HG03469 (cell line): ENCODE results near the gene COL5A1.
"Not testable (repeated sequence)": the region's sequence is repeated elsewhere in the genome, so short reads cannot be mapped to it uniquely, and the experiment has no call there.

ENCODE experiments used
- ATAC-seq: cut with Tn5 transposase; IDR thresholded peaks from one replicate; pipeline ENCODE4 v1.9.1; 2021; ENCODE audit warnings: mild to moderate bottlenecking, moderate library complexity, moderate number of reproducible peaks; ENCODE audit not compliant: unreplicated experiment

The COL5A1 gene

DNA sequence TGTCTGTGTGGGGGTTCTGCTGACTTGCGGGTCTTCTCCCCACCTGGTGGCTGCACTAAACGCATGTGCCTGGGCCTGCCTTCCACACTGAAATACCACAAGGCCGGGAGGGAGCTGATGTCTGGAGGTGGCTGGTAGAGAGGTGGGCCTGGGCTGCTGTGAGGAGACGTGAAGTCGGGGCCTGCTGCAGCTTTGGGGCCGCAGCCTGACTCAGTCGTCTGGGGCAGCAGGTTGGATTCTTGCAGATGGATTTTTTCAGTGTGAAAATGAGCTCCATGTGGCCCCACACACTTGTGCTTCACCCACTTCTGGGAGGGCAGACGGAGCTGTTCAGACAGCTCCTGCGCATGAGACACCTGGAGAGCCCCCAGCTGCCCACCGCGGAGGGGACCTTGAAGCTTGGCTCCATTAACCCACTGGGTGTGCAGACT is 29.3 kb downstream of the COL5A1 start:
- no peak for ATAC-seq

- ATAC-seq, result no peak
These were observed 29.9 kb downstream of the COL5A1 start for GRCh38 chr9:134671341-134672113.

DNA sequence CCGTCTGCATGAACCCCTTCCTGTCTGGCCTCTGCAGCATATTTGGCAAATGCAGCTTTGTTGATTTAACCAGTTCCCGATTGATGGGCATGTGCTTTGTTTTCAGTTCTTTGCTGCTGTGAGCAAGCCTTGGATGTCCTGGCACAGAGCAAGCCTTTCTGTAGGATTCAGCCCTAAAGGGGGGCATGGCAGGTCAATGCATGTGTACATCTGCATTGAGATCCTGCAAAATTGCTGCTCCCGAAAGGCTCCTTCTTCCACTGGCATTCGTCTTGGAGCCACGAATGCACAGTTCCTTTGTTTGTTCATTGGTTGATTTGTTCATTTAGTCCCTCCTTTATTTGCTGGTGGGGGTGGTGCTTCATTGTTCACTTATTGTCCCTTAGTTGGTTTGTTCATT is 34.8 kb downstream of the COL5A1 start:
- ATAC-seq, result no peak

DNA sequence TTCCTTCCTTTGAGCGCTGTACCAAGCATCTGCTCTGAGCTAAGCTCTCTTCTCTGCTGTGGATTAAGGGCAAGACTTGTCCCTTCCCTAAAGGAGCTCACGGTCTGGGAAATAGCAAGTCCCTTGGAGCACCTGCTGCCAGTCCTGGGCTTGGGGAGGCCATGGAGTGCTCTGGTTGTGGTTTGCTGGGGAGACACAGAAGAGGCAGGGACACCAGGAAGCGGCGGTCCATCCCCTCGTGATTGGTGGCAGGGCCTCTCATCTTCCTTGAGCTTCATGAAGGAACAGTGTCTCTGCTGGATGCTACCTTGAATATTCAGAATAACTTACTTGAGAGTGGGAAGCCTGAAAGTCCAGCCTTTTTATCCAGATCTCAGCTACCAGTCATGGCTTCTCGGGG is 35.3 kb downstream of the COL5A1 start:
- no peak for ATAC-seq

DNA sequence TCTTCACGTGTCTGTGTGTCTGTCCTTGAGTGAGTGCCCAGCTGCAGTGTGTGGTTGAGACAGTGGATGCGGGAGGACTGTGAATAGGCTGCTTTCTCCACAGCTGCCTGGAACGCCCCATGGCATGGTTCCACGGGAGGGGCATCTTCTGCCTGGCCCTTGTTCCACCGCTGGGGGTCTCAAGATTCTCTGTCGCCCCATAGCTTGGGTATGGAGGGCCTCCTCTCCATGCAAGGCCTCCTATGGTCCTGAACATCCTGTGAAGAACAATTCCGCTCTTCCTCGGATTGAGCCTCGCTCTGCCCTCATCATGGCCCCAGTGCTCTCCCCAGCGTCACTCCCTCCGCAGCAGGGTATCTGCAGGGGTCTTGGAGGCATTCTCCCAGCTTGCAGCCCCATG is 36.1 kb downstream of the COL5A1 start:
- no peak for ATAC-seq

DNA sequence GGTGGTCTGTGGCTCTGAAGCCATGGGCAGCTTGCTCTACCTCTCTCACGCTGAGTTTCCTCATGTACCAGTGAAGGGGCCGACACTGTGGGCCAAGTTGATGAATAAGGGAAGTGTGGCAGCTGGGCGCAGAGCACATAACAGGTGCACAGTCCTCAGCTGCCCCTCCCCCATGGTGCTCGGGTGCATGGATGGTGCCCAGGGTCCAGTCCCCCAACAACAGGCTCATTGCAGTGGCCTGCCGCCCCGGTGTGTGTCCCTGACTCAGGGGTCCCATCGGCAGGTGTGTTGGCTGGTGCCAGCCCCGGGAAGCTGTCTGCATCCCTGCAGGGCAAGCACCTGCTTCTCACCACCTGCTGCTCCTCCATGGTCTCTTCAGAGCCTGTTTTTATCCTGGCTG is 36.6 kb downstream of the COL5A1 start:
- no peak for ATAC-seq

- ATAC-seq, result no peak
These were observed 37.3 kb downstream of the COL5A1 start for GRCh38 chr9:134678666-134679443.

DNA sequence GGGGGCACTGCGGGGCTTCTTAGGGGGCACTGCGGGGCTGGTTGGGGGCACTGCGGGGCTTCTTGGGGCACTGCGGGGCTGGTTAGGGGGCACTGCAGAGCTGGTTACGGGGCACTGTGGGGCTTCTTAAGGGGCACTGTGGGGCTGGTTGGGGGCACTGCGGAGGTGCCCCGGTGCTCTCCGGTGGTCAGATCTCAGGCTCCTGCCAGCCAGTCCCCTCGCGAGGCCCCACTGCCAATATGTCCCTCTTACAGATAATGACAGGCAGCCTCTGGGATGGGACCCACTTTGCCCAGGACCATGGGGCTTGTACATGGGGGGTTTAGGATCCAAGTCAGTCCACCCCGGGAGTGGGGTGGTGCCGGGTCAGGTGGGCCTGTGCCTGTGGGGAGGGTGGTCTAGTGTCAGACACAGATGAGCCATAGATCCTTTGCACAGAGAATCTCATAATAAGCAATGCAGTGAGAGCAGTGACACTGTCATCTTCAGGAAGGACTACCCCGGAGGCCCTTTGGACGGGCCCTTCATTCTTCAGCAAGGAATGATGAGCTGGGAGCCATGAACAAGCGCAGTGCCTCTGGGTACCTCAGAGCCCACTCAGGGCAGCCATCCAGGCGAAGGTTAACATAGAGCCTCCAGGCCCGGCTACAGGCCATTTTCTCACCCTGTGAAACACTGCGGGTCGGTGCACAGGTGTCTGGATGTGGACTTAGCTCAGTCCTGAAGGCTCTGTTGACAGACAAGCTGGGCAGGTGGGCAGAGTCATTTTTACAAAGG is 38.2 kb downstream of the COL5A1 start:
- no peak for ATAC-seq

- no peak for ATAC-seq
These were observed 38.9 kb downstream of the COL5A1 start for GRCh38 chr9:134680393-134681060.

- no peak for ATAC-seq
These were observed 39.6 kb downstream of the COL5A1 start for GRCh38 chr9:134681061-134681661.

GRCh38 chr9:134682026-134682425 is 40.4 kb downstream of the COL5A1 start:
- no peak for ATAC-seq

DNA sequence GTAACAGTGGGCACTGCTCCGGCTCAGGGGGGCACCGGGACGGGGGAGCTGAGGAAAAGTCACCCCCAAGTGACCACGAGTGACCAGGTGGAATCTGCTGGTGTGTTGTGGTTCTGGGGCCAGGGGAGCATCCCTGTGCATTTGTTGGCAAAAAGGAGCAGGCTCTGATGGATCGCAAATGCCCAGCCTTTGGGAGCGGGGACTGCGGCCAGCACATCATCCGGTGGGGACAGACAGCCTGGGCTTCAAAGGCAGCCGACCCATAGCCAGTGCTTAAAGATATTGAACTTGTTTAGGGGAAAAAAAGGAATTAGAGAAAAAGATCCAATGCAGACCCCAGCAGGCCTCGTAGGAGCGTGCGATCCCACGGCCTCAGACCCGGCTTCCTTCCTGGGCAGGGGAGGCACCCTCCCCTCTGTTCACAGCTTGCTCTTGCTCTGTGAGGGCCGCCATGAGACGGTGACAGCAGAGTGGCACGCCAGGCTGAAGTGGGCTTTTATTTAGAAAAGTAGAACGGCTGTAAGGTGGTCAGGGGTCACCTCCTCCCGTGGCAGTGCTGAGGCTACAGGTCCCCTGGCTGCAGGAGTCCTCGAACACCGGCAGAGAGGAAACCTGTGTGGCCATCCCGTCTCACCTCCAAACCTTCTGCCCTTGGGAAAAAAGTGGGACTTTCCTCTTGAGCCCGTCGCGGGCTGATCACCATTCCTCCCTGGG is 41.2 kb downstream of the COL5A1 start:
- no peak for ATAC-seq

GRCh38 chr9:134683714-134684374 is 42.2 kb downstream of the COL5A1 start:
- no peak for ATAC-seq

GRCh38 chr9:134684375-134684723 is 42.7 kb downstream of the COL5A1 start:
- no peak for ATAC-seq

DNA sequence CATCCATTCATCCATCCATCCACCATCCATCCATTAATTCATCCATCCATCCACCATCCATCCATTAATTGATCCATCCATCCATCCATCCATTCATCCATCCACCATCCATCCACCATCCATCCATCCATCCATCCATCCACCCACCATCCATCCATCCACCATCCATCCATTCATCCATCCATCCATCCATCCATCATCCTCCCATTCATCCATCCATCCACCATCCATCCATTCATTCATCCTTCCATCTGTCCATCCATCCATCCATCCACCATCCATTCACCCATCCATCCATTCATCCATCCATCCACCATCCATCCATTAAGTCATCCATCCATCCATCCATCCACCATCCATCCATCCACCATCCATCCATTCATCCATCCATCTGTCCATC is 43.3 kb downstream of the COL5A1 start:
- ATAC-seq, result not testable (repeated sequence)

DNA sequence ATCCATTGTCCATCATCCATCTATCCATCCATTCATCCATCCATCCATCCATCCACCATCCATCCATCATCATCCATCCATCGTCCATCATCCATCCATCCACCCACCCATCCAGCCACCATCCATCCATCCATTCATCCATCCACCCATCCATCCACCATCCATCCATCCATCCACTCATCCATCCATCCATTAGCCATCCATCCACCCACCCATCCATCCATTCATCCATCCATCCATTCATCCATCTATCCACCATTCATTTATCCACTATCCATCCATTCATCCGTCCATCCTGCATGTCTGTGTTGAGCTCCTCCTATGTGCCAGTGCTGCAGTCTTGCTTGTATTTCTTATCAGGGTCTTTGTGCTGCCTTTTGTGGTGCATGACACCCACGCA is 44.2 kb downstream of the COL5A1 start:
- ATAC-seq, result no peak

GRCh38 chr9:134686896-134687295 is 45.3 kb downstream of the COL5A1 start:
- no peak for ATAC-seq

GRCh38 chr9:134687556-134687955 is 46.0 kb downstream of the COL5A1 start:
- no peak for ATAC-seq

GRCh38 chr9:134688231-134688630 is 46.6 kb downstream of the COL5A1 start:
- ATAC-seq, result no peak
